Measurements from ENCODE around the gene CPSF7.
A peak's percentile ranks its signal among the peaks of the same experiment; 100 is the strongest.

The CPSF7 gene

GRCh38 chr11:61406067-61406466 lies 23.7 kb downstream of the CPSF7 start:
- TF ChIP-seq ZFX (IDR thresholded peaks at IDR 0.05; ENCODE audit: borderline replicate concordance) = no peak
- no peak for TF ChIP-seq CTCF (IDR thresholded peaks at IDR 0.05)
- no peak overlapping the region for H3K27ac ChIP-seq

- TF ChIP-seq CTCF (IDR thresholded peaks at IDR 0.05) (no peak), ZFX (IDR thresholded peaks at IDR 0.05; ENCODE audit: borderline replicate concordance) (no peak)
Observed at GRCh38 chr11:61404641-61405040, 25.1 kb downstream of the CPSF7 start.

GRCh38 chr11:61404103-61404502 lies 25.7 kb downstream of the CPSF7 start:
- H3K27ac ChIP-seq = no peak overlapping the region
- TF ChIP-seq ZFX (IDR thresholded peaks at IDR 0.05; ENCODE audit: borderline replicate concordance) = no peak
- TF ChIP-seq CTCF (IDR thresholded peaks at IDR 0.05) = no peak

More at GRCh38 chr11:61404641-61405040, 25.1 kb downstream of the CPSF7 start:
- no peak overlapping the region for H3K27ac ChIP-seq

GRCh38 chr11:61403658-61404057 lies 26.1 kb downstream of the CPSF7 start:
- TF ChIP-seq ZFX (IDR thresholded peaks at IDR 0.05; ENCODE audit: borderline replicate concordance) = no peak
- no peak for TF ChIP-seq CTCF (IDR thresholded peaks at IDR 0.05)
- H3K27ac ChIP-seq = no peak overlapping the region

GRCh38 chr11:61401573-61401972 lies 28.2 kb downstream of the CPSF7 start:
- peak overlapping the region; percentile 30; the same call in 1 of the 2 replicates for H3K27ac ChIP-seq
- TF ChIP-seq ZFX (IDR thresholded peaks at IDR 0.05; ENCODE audit: borderline replicate concordance) (no peak), CTCF (IDR thresholded peaks at IDR 0.05) (no peak)

GRCh38 chr11:61401173-61401572 lies 28.6 kb downstream of the CPSF7 start:
- TF ChIP-seq ZFX (IDR thresholded peaks at IDR 0.05; ENCODE audit: borderline replicate concordance) = no peak
- H3K27ac ChIP-seq = peak overlapping the region; percentile 30; the same call in 1 of the 2 replicates

GRCh38 chr11:61392981-61393595 lies 36.7 kb downstream of the CPSF7 start:
- H3K27ac ChIP-seq = peak overlapping the region; percentile 76
- no peak for TF ChIP-seq ZFX (IDR thresholded peaks at IDR 0.05; ENCODE audit: borderline replicate concordance)
- peak; percentile 8; the same call in 1 of the 2 replicates for TF ChIP-seq CTCF (IDR thresholded peaks at IDR 0.05)

GRCh38 chr11:61390161-61390560 lies 39.6 kb downstream of the CPSF7 start:
- TF ChIP-seq CTCF (IDR thresholded peaks at IDR 0.05) (no peak), ZFX (IDR thresholded peaks at IDR 0.05; ENCODE audit: borderline replicate concordance) (no peak)
- H3K27ac ChIP-seq = no peak overlapping the region
